ENCODE data around the gene GALM. TPM values are rescaled to one million over a fixed set of nuclear protein-coding genes. Genes with fewer than 3 reads are reported as not detected.

GALM gene
- total and polyA plus RNA-seq, 4 experiments from 2014 or later: 35.5 to 60.4 (median 43.5) TPM

DNA sequence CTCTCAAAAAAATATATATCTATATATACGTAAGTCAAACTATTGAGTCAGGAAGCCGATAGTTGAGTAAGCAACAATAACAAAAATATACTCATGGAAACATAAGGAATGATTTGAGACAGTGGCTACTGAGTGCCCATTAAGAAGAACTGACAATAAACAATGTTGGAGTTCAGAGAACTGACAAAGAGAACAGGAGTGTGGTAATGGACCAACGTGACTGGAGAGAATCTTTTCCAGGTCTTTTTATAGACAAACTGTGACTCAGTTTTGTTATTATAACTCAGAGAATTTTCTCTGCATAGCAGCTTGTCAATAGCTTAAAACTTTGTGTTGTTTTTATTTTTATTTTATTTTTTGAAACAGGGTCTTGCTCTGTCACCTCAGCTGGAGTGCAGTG is 4.6 kb upstream of the GALM start:
- POLR2A ChIA-PET (ENCODE audit: partially characterized antibody): interaction anchor here (8.1 kb wide), 1 partner anchor 9 kb away, joined by 164 read pairs; no protein-coding TSS in a partner anchor

DNA sequence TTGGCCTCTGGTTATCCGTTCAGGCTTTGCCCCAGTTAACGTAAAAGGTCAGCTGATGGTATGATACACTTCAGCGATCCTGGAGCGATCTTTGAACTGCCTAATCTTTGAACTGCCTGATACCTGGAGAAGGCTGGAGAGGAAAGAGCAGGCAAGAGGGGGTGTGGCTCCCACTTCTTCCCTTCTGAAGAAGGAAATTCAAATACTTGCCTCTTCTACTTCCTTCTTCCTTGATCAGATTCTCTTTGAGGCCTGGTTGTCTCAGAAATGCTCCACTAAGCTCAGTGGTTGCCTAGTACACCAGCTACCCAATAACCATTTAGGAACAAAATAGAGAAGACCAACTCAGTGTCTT is 619 bp downstream of the GALM start:
- Histone ChIP-seq H3K27ac (ENCODE audit: low read depth, low read length) (peak overlapping the region; percentile 73), H3K4me1 (ENCODE audit: insufficient read depth, low read length) (peaks cover 78% of the 10 kb centered on the region), H3K9me3 (ENCODE audit: control insufficient read depth in 1 of 2, low read length in 2 of 2) (no peaks in the 10 kb centered on the region), H3K4me3 (ENCODE audit: low read length in 2 of 2) (peak overlapping the region; percentile 63 to 74), H3K36me3 (ENCODE audit: insufficient read depth, low read length) (no peaks in the 10 kb centered on the region), H3K27me3 (ENCODE audit: insufficient read depth, low read length) (no peaks in the 10 kb centered on the region)
- peaks cover 49 to 85% (median 68%) of the 10 kb centered on the region in 4 donors for H3K4me1 Mint-ChIP-seq
- DNase-seq: peak in 4 of 5 donors; percentile 43 to 57 (median 51)
- peak overlapping the region; percentile 93 to 100 (median 98) for H3K27ac Mint-ChIP-seq
- intact Hi-C loops (cut with micrococcal nuclease): loop anchor here (2.0 kb wide), 1 partner anchor 16 kb away; no protein-coding TSS in a partner anchor
- ChIA-PET CTCF (ENCODE audit: partially characterized antibody) (interaction anchor here (0.8 to 6.6 kb wide), 19 partner anchors 10 to 85 kb away, joined by 3 to 99 read pairs (median 5); partner anchors contain the start of gene HNRNPLL), POLR2A (ENCODE audit: partially characterized antibody) (interaction anchor here (0.8 to 8.1 kb wide), 32 partner anchors 10 to 94 kb away, joined by 3 to 227 read pairs (median 10); partner anchors contain the start of genes HNRNPLL and SRSF7)
- H3K27me3 Mint-ChIP-seq: no peaks in the 10 kb centered on the region
- peaks cover 8 to 16% of the 10 kb centered on the region in 2 donors for H3K36me3 Mint-ChIP-seq
- H3K4me3 Mint-ChIP-seq: peak overlapping the region; percentile 76 to 97 (median 94)
- peaks cover 0 to 4% (median 0%) of the 10 kb centered on the region in 8 donors for H3K9me3 Mint-ChIP-seq

More for the DNA sequence above, 4.6 kb upstream of the GALM start:
- Mint-ChIP-seq H3K4me1 (peaks cover 32 to 55% (median 42%) of the 10 kb centered on the region in 4 donors), H3K27me3 (no peaks in the 10 kb centered on the region), H3K27ac (peak overlapping the region in 1 of 7 donors; percentile 72), H3K4me3 (no peak overlapping the region), H3K36me3 (peaks cover 0 to 2% of the 10 kb centered on the region in 2 donors), H3K9me3 (no peaks in the 10 kb centered on the region)
- no peak for DNase-seq
- Histone ChIP-seq H3K4me3 (ENCODE audit: low read length in 2 of 2) (no peak overlapping the region), H3K4me1 (ENCODE audit: insufficient read depth, low read length) (peaks cover 49% of the 10 kb centered on the region), H3K27ac (ENCODE audit: low read depth, low read length) (no peak overlapping the region), H3K27me3 (ENCODE audit: insufficient read depth, low read length) (no peaks in the 10 kb centered on the region), H3K9me3 (ENCODE audit: control insufficient read depth in 1 of 2, low read length in 2 of 2) (no peaks in the 10 kb centered on the region), H3K36me3 (ENCODE audit: insufficient read depth, low read length) (no peaks in the 10 kb centered on the region)
- CTCF ChIA-PET (ENCODE audit: partially characterized antibody): interaction anchor here (0.7 to 1.2 kb wide), 2 partner anchors 52 to 55 kb away, joined by 3 to 4 read pairs; no protein-coding TSS in a partner anchor
- intact Hi-C loops (cut with micrococcal nuclease): no loop called here

DNA sequence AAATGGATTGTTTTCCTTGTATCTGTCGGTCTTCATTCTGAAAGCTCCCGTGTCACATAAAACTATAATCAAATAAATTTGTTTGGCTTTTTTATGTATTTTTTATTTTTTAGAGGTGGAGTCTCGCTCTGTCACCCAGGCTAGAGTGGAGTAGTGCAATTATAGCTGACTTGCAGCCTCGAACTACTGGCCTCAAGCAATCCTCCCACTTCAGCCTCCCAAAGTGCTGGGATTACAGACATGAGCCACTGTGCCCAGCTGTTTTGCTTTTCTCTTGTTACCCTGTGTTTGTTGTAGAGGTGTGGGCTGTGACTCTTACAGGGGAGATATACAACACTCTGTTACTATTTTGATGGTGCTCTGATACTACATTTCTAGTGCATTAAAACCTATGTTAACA is 2.2 kb downstream of the GALM start:
- CTCF ChIA-PET (ENCODE audit: partially characterized antibody): interaction anchor here (0.8 to 6.6 kb wide), 14 partner anchors 9 to 86 kb away, joined by 3 to 99 read pairs (median 4); partner anchors contain the start of gene HNRNPLL
- peak overlapping the region; percentile 73 for H3K27ac ChIP-seq (ENCODE audit: low read depth, low read length)

DNA sequence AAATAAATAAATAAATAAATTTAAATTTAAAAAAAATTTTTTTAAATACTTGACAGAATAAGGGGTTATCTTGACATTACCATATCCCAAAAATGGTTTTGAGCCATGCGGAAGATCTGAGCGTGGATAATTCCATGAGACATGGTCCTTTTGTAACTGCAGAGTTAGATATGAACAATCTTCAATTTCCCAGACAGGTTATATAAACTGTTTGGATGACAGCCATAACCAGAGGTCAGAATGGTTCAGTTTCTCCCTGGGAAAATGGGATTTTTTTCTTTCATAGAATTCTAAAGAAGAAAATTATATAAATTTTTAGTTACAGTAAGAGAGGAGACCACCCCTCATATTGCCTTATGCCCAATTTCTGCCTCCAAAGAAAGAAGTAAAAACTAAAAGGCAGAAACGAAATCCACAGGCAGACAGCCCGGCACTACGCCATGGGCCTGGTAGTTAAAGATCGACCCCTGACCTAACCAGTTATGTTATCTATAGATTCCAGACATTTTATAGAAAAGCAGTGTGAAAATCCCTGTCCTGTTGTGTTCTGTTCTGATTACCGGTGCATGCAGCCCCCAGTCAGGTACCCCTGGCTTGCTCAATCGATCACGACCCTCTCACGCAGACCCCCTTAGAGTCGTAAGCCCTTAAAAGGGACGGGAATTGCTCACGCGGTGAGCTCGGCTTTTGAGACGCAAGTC is 3.0 kb downstream of the GALM start:
- no peaks in the 10 kb centered on the region for H3K27me3 ChIP-seq (ENCODE audit: insufficient read depth, low read length)
- ChIA-PET CTCF (ENCODE audit: partially characterized antibody) (interaction anchor here (0.9 to 4.1 kb wide), 2 partner anchors 13 to 64 kb away, joined by 4 to 38 read pairs; partner anchors contain the start of gene HNRNPLL), POLR2A (ENCODE audit: partially characterized antibody) (interaction anchor here (0.6 to 4.6 kb wide), 6 partner anchors 13 to 67 kb away, joined by 3 to 87 read pairs (median 14); partner anchors contain the start of gene HNRNPLL)
- peaks cover 51 to 94% (median 73%) of the 10 kb centered on the region in 4 donors for H3K4me1 Mint-ChIP-seq
- peak overlapping the region; percentile 36 for H3K27ac ChIP-seq (ENCODE audit: low read depth, low read length)
- peak overlapping the region; percentile 74 to 97 (median 94) for H3K27ac Mint-ChIP-seq
- H3K36me3 Mint-ChIP-seq: peaks cover 20 to 24% of the 10 kb centered on the region in 2 donors
- no peaks in the 10 kb centered on the region for H3K27me3 Mint-ChIP-seq
- intact Hi-C loops (cut with micrococcal nuclease): no loop called here
- no peak for DNase-seq
- no peaks in the 10 kb centered on the region for H3K9me3 ChIP-seq (ENCODE audit: control insufficient read depth in 1 of 2, low read length in 2 of 2)
- H3K4me3 ChIP-seq (ENCODE audit: low read length in 2 of 2): no peak overlapping the region
- peaks cover 90% of the 10 kb centered on the region for H3K4me1 ChIP-seq (ENCODE audit: insufficient read depth, low read length)
- H3K36me3 ChIP-seq (ENCODE audit: insufficient read depth, low read length): no peaks in the 10 kb centered on the region
- H3K9me3 Mint-ChIP-seq: peaks cover 0 to 4% (median 0%) of the 10 kb centered on the region in 8 donors
- peak overlapping the region; percentile 20 to 81 (median 78) for H3K4me3 Mint-ChIP-seq

More for the DNA sequence above, 2.2 kb downstream of the GALM start:
- Mint-ChIP-seq H3K27ac (peak overlapping the region; percentile 93 to 100 (median 98)), H3K36me3 (peaks cover 15 to 20% of the 10 kb centered on the region in 2 donors), H3K27me3 (no peaks in the 10 kb centered on the region), H3K4me3 (peak overlapping the region; percentile 76 to 97 (median 94)), H3K4me1 (peaks cover 55 to 95% (median 76%) of the 10 kb centered on the region in 4 donors), H3K9me3 (peaks cover 0 to 4% (median 0%) of the 10 kb centered on the region in 8 donors)
- Histone ChIP-seq H3K4me3 (ENCODE audit: low read length in 2 of 2) (peak overlapping the region; percentile 63 to 74), H3K4me1 (ENCODE audit: insufficient read depth, low read length) (peaks cover 90% of the 10 kb centered on the region), H3K9me3 (ENCODE audit: control insufficient read depth in 1 of 2, low read length in 2 of 2) (no peaks in the 10 kb centered on the region), H3K36me3 (ENCODE audit: insufficient read depth, low read length) (no peaks in the 10 kb centered on the region), H3K27me3 (ENCODE audit: insufficient read depth, low read length) (no peaks in the 10 kb centered on the region)
- DNase-seq: no peak
- POLR2A ChIA-PET (ENCODE audit: partially characterized antibody): interaction anchor here (0.8 to 8.1 kb wide), 24 partner anchors 9 to 89 kb away, joined by 3 to 227 read pairs (median 18); partner anchors contain the start of genes HNRNPLL and SRSF7
- intact Hi-C loops (cut with micrococcal nuclease): no loop called here

DNA sequence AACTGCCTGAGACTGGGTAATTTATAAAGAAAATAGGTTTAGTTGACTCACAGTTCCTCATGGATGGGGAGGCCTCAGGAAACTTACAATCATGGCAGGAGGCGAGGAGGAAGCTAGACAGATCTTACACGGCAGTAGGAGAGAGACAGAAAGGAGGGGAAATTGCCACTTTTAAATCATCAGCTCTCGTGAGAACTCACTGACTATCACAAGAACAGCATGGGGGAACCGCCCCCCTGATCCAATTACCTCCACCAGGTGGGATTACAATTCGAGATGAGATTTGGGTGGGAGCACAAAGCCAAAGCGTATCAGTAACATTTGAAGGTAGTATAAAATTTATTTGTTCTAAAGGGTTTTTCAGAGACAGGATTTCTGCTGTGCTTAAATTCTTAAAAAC is 5.4 kb downstream of the GALM start:
- H3K27me3 ChIP-seq (ENCODE audit: insufficient read depth, low read length): no peaks in the 10 kb centered on the region
- Mint-ChIP-seq H3K4me3 (peak overlapping the region in 7 of 8 donors; percentile 48 to 84 (median 79)), H3K27ac (peak overlapping the region; percentile 81 to 98 (median 90)), H3K36me3 (peaks cover 26 to 32% of the 10 kb centered on the region in 2 donors), H3K4me1 (peaks cover 42 to 86% (median 66%) of the 10 kb centered on the region in 4 donors), H3K27me3 (no peaks in the 10 kb centered on the region), H3K9me3 (peaks cover 0 to 4% (median 0%) of the 10 kb centered on the region in 8 donors)
- ChIA-PET POLR2A (ENCODE audit: partially characterized antibody) (interaction anchor here (0.9 to 4.6 kb wide), 12 partner anchors 9 to 80 kb away, joined by 3 to 42 read pairs (median 6); partner anchors contain the start of genes HNRNPLL and SRSF7), CTCF (ENCODE audit: partially characterized antibody) (interaction anchor here (0.6 to 5.2 kb wide), 10 partner anchors 8 to 90 kb away, joined by 3 to 38 read pairs (median 6); partner anchors contain the start of gene HNRNPLL)
- intact Hi-C loops (cut with micrococcal nuclease): no loop called here
- H3K36me3 ChIP-seq (ENCODE audit: insufficient read depth, low read length): peaks cover 6% of the 10 kb centered on the region
- peak overlapping the region; percentile 31 for H3K27ac ChIP-seq (ENCODE audit: low read depth, low read length)
- DNase-seq: no peak
- peaks cover 80% of the 10 kb centered on the region for H3K4me1 ChIP-seq (ENCODE audit: insufficient read depth, low read length)
- no peaks in the 10 kb centered on the region for H3K9me3 ChIP-seq (ENCODE audit: control insufficient read depth in 1 of 2, low read length in 2 of 2)
- peak overlapping the region in 1 of 2 donors; percentile 6 for H3K4me3 ChIP-seq (ENCODE audit: low read length in 2 of 2)

DNA sequence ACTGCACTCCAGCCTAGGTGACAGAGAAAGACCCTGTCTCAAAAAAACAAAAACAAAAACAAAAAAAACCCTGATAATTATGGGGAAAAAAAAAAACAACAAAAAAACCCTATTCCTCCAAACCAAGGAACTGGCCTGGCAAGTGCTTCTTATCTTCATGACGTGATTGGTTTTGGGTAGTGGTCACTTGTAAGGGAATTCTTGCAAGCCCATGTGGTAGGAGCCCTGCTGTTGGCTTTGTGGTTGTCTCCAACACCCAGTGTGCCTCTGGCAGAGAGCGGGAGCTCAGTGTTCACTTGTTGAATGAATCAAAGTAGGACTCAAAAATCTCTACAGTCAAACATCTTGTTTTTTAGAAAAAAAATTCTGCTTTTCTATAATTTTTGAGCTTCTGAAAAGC is 6.0 kb downstream of the GALM start:
- peaks cover 30 to 35% of the 10 kb centered on the region in 2 donors for H3K36me3 Mint-ChIP-seq
- H3K4me1 Mint-ChIP-seq: peaks cover 41 to 86% (median 64%) of the 10 kb centered on the region in 4 donors
- peaks cover 81% of the 10 kb centered on the region for H3K4me1 ChIP-seq (ENCODE audit: insufficient read depth, low read length)
- H3K4me3 Mint-ChIP-seq: peak overlapping the region in 6 of 8 donors; percentile 34 to 73 (median 56)
- CTCF ChIA-PET (ENCODE audit: partially characterized antibody): interaction anchor here (1.8 to 5.2 kb wide), 6 partner anchors 10 to 90 kb away, joined by 5 to 38 read pairs (median 14); partner anchors contain the start of gene HNRNPLL
- no peaks in the 10 kb centered on the region for H3K27me3 ChIP-seq (ENCODE audit: insufficient read depth, low read length)
- H3K9me3 ChIP-seq (ENCODE audit: control insufficient read depth in 1 of 2, low read length in 2 of 2): no peaks in the 10 kb centered on the region
- peaks cover 10% of the 10 kb centered on the region for H3K36me3 ChIP-seq (ENCODE audit: insufficient read depth, low read length)
- no peak overlapping the region for H3K27ac ChIP-seq (ENCODE audit: low read depth, low read length)
- H3K4me3 ChIP-seq (ENCODE audit: low read length in 2 of 2): no peak overlapping the region
- intact Hi-C loops (cut with micrococcal nuclease): no loop called here
- POLR2A ChIA-PET (ENCODE audit: partially characterized antibody): interaction anchor here (0.9 to 4.6 kb wide), 12 partner anchors 8 to 79 kb away, joined by 3 to 42 read pairs (median 4); partner anchors contain the start of genes HNRNPLL and SRSF7
- no peaks in the 10 kb centered on the region for H3K27me3 Mint-ChIP-seq
- H3K27ac Mint-ChIP-seq: peak overlapping the region; percentile 48 to 93 (median 86)
- peaks cover 0 to 4% (median 0%) of the 10 kb centered on the region in 8 donors for H3K9me3 Mint-ChIP-seq
- no peak for DNase-seq
